ENCODE results near the gene TPSG1.

GRCh38 chr16:1220098-1220728, 4.9 kb downstream of the TPSG1 start:
- TF ChIP-seq, protein P1, sequence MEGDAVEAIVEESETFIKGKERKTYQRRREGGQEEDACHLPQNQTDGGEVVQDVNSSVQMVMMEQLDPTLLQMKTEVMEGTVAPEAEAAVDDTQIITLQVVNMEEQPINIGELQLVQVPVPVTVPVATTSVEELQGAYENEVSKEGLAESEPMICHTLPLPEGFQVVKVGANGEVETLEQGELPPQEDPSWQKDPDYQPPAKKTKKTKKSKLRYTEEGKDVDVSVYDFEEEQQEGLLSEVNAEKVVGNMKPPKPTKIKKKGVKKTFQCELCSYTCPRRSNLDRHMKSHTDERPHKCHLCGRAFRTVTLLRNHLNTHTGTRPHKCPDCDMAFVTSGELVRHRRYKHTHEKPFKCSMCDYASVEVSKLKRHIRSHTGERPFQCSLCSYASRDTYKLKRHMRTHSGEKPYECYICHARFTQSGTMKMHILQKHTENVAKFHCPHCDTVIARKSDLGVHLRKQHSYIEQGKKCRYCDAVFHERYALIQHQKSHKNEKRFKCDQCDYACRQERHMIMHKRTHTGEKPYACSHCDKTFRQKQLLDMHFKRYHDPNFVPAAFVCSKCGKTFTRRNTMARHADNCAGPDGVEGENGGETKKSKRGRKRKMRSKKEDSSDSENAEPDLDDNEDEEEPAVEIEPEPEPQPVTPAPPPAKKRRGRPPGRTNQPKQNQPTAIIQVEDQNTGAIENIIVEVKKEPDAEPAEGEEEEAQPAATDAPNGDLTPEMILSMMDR (IDR thresholded peaks at IDR 0.05; ENCODE audit: insufficient read depth, low read depth, low read length) = no peak
- no peak for TF ChIP-seq EZH2 (IDR thresholded peaks at IDR 0.05; ENCODE audit: insufficient read depth, low read length)

Measured in astrocyte (in vitro differentiated cells and primary cell).